HG02623 (cell line): ENCODE measurements around the gene FARP1.

Experiments used
- ATAC-seq: cut with Tn5 transposase; IDR thresholded peaks from one replicate; pipeline ENCODE4 v1.9.1; 2021; ENCODE audit warnings: moderate library complexity; ENCODE audit not compliant: unreplicated experiment

FARP1 gene

DNA sequence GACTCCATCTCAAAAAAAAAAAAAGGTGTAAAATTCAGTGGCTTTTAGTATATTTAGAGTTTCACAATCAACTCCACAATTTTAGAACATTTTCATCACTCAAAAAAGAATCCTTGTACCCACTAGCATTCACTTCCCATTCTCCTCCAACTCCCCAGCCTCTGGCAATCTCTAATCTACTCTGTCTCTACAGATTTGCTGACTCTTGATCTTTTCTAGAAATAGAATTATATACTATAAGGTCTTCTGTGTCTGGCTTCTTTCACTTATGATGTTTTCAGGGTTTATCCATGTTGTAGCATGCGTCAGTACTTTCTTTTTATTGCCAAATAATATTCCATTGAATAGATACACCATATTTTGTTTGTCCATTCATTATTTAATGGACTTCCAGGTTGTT is 8.0 kb upstream of the FARP1 start:
- no peak for ATAC-seq

DNA sequence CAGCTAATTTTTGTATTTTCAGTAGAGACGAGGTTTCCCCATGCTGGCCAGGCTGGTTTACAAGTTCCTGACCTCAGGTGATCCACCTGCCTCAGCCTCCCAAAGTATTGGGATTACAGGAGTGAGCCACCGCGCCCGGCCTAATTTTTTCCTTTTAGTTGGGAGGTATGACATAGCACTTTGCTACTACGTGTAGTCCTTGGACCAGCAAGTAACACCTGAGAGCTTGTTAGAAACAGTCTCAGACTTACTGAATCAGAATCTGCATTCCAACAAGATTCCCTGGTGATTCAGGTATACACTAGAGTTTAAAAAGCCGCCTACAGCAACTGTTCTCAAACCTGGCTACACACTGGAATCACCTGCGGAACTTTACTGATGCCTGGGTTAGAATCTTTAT is 1.8 kb upstream of the FARP1 start:
- ATAC-seq, result no peak

DNA sequence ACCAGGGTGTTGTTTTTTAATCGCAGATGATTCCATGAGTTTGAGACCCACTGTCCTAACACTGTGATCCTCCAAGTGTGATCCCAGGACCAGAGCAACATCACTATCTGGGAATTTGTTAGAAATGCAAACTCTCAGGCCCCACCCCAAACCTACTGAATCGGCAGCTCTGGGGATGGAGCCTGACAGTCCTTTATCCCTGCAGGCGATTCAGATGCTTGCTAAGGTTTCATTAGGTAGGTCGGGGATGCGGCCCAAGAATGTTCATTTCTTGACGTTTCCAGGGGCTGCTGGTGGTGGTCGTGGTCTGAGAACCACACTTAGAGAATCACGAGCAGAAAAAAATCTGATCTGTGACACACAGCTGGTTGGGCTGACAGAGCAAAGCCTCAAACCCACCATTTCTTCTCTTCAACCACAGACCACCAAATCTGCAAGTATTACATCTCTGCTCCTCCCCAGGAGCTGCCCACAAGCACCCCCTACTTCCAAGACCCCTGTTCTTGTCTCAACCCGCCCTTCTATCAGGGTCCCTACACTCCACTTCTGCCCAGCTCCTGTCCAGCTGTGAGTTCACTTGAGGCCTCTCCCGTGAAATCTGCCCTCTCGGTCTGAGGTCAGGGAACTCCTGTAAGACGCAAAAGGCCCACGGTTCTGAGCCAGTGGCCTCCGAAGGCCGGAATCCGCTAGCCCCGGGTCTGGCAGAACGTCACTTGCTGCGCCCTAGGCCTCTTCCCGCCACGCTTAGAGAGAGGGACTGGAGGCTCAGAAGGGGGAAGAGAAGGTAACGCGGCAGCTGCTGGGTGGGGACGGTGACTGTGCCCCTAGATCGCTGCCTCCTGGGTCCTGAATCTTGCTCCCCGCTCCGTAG is 1.1 kb upstream of the FARP1 start:
- no peak for ATAC-seq

DNA sequence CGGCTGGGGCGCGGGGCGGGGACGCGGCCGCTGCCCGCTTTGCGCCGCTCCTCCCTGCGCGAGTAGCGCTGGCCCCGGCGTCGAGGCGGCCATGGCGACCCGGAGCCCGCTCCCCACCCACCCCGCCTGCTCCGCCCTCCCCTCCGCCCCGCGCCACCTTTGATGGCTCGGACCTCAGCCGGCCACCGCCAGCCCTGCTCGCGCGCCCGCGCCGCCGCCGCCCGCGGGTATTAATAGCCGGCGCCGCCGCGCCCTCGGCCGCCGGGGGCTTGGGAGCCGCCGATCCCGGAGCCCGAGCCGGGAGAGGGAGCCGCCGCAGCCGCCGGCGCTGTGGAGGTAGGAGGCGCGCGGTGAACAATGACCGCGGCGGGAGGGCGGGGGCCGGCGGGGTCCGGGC is 261 bp downstream of the FARP1 start:
- ATAC-seq, result no peak

DNA sequence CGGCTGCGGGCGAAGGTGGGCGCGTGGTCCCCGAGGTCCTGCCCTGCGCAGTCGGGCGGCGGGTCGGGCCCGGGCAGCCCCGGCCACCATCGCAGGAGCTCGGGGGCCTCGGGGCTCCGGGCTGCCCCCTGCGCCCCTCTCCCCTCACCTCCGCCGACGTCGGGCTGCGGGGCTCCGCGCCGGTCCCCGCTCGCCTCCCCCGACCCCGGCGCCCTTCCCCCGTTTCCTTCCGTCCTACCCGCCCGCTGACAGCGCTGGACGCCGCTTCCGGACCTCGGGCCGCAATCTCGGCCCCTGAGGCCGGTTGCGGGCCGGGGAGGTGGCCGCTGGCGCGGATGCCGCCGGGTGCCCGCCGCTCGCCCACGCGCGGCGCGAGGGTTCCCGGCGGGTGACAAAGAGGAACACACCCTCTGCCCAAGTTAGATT is 720 bp downstream of the FARP1 start:
- no peak for ATAC-seq

DNA sequence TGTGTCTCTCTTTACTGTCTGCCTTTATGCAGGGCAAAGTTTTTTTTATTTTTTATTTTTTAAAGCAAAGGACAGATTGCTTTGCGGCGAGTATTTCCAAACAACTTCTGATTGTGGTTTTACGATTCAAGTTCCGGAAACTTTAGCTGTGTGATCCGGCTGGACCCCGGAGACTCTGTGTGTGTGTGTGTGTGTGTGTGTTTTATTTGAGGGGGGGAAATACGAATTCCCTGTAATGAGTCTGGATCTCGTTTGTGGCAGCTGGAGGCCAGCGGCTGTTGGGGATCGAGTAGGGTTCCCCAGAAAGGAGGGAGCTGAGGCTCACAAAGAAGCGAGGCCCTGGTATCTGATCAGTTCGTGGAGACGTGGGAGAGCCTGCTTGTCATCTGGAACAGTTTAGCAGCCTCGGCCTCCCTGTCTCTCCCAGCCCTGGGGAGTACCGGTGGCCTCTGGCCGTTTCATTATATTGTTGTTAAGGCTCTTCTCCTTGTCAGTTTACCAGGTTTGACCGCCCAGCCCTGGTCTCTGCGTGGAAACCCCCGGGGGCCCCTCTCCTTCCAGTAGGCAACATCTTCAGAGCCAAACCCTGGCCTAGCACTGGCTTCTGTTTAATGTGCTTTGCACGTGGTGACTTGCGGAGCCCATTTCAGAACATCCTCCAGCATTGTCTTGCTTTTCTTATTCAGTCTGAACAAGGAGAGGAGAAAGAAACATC is 1.3 kb downstream of the FARP1 start:
- no peak for ATAC-seq

DNA sequence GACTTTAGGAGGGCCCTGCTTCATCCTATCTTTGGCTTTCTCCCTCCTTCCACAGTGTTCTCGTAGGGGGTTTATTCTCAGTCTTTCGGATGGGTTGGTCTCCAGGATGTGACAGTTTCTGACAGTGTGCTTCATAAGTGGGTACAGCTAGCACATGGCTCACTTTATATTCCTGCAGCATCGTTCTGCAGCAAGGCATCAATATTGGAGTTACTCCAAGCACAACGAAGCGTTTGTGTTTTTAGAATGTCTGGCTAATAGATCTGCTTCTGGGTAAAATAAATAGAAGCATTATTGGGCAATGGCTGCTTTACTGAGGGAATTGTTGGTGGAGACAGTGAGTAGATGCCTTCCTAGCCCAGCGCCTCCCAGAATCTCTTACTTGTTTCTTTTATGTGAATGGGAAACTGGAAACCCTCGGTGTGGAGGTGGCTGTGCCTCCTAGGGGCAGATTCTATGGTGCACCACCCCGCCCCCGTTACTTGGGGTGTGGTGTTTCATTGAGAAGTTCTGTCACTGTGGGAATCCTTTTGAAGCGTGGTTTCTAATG is 2.0 kb downstream of the FARP1 start:
- no peak for ATAC-seq

DNA sequence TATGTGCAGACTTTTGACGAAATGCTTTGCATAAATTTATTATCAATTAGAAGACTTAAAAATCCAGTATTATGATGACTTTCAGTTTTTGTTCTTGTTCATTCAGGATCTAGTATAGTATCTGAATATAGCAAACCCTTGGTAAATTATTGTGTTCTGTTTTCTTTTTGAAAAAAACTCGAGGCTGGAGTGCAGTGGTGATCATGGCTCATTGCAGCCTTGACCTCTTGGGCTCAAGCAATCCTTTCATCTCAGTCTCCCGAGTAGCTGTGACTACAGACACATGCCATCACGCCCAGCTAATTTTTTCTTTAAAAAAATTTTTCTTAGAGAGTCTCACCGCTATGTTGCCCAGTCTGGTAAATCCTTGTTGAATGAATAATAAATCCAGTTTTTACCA is 4.6 kb downstream of the FARP1 start:
- ATAC-seq, result no peak

DNA sequence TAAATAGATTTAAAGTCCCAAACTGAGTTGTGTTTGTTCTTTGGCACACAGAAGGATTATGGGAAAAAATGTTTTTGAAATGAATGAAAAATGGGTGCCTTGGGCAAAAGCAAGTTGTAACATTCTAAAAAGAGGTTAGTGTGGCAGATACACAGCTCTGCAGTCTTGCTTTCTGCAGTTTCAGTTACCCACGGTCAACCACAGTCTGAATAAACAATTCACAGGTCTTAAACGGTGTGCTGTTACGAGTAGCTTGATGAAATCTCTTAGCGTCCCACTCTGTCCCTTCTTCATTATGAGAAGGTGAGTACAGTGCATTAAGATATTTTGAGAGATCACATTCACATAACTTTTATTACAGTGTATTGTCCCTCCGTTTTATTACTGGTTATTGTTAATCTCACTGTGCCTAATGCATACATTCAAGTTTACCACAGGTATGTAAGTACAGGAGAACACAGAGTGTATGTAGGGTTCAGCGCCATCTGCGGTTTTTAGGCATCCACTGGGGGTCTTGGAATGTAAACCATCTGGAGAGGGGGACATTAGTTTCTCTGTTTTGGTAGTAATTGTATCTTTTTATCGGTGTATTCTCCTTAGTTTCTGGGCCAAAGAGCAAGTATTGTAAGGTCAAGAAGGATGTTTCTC is 8.1 kb downstream of the FARP1 start:
- no peak for ATAC-seq

DNA sequence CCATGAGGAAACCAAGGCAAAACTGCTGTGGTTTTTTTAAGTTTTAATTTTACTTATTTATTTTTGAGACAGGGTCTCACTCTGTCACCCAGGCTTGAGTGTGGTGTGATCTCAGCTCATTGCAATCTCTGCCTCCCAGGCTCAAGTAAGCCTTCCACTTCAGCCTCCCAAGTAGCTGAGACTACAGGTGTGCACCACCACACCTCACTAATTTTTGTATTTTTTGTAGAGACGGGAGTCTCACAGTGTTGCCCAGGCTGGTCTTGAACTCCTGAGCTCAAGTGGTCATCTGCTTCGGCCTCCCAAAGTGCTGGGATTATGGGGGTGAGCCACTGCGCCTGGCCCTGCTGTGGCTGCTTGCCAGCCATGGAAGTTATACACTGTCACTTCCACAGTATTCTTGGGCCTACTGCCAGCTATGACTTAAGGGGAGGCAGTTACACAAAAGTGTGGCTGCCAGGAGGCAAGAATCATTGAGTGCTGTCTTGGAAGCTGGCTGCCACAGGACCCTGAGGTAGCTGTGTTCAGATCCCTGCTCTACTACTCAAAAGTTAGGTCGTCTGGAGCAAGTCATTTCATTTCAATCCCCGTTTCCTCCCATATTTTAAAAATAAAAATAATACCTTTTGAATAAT is 12.7 kb downstream of the FARP1 start:
- no peak for ATAC-seq

DNA sequence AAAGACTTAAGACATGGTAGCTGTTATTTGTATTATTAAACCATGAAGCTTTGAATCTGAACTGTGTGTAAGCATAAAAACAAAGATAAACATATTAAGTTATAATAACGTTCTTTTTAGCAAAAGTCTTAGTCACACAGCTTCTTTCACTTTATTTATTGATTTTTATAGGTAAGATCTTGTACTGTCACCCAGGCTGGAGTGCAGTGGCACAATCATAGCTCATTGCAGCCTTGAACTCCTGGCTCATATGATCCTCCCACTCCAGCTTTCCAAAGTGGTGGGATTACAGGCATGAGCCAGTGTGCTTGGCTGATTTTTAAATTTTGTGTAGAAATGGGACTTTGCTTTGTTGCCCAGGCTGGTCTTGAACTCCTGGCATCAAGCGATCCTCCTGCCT is 13.4 kb downstream of the FARP1 start:
- no peak for ATAC-seq

DNA sequence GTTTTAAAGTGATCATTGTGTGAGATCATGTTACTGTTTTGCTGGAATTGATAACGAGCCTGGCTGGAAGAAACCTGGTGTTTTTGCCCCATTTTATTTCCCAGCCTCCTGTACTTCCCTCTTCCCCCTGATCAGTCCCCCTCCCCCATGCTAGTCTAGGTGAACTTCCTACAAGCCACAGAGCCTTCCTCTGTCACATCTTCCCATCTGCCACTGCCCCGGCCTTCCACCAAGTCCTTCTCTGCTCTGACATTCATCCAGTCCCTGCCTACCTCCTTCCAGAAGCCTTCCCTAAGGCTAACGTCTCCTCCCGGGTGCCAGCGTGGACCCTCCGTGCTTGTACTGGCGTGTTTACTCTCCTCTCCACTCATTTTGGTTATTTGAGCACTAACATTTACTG is 14.3 kb downstream of the FARP1 start:
- ATAC-seq, result no peak

DNA sequence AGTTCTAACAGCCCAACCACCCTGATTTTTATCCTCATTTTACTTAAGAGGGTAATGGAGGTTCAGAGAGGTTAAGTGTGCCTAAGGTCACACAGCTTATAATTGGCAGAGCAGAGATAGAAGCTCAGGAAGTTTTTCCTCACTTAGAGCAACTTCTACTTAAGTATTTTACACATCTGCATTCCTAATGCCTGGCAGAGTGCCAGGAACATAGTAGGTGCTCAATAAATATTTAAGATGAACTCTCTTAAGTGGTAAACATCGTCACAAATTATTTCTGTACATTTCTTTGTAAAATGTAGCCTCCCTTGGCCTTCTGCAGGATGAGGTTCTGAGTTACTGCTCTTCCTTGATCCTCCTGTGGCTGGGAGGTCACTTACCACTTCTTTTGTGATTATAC is 14.7 kb downstream of the FARP1 start:
- ATAC-seq, result no peak

DNA sequence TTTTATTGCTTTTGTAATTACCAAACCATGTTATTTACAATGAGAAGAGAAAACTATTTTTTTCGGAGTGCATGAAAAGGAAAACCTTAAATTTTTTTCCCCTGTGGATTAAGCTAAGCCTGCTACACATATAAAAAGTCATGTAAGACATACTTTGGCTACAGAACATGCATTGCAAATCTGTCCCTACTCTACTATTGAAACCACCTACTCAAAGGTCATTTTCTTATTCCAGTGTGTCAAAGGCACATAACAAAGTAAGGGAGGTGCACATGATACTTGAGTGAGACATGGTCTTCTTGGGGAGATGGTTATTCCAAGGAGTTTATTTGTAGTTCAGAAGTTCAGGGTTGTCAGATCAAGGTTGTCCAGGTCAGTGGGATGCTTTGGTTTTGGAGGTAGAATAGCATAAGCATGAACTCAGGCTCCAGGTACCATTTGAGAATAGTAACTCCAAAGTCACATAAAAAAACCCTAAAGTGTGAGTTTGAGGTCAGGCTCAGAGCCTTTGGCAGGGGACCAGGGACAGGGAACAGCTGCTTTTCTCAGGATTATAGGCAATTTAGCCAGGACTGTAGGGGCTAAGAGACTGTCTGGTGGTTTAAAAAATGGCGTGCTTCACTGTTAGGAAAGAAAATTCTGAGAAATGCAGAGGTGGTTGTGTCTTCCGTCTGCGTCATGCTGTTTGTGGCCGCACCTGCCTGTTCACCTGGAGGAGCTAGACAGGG is 15.4 kb downstream of the FARP1 start:
- ATAC-seq, result no peak

DNA sequence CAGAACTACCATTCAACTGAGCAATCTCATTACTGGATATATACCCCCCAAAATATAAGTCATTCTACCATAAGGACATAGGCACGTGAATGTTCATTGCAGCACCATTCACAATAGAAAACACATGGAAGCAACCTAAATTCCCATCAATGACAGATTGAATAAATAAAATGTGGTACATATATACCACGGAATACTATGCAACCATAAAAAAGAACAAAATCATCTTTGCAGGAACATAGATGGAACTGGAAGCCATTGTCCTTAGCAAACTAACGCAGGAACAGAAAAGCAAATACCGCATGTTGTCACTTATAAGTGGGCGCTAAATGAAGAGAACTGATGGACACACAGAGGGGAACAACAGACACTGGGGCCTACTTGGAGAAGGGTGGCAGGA is 20.0 kb downstream of the FARP1 start:
- ATAC-seq, result no peak

DNA sequence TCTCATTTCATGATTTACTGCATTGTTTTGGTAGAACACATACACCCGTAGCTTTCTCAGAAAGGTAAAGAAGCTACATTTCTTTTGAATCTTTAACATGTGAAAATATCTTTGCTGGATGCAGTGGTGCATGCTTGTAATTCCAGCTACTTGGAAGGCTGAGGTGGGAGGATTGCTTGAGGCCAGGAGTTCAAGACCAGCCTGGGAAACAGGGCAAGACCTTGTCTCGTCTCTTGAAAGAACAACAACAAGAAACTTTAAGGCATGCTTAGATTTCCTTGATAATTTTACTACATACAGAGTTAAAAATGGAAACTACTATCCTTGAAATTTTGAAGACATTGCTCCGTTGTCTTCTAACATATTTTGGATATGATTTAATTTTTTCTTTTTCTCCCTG is 26.4 kb downstream of the FARP1 start:
- no peak for ATAC-seq

DNA sequence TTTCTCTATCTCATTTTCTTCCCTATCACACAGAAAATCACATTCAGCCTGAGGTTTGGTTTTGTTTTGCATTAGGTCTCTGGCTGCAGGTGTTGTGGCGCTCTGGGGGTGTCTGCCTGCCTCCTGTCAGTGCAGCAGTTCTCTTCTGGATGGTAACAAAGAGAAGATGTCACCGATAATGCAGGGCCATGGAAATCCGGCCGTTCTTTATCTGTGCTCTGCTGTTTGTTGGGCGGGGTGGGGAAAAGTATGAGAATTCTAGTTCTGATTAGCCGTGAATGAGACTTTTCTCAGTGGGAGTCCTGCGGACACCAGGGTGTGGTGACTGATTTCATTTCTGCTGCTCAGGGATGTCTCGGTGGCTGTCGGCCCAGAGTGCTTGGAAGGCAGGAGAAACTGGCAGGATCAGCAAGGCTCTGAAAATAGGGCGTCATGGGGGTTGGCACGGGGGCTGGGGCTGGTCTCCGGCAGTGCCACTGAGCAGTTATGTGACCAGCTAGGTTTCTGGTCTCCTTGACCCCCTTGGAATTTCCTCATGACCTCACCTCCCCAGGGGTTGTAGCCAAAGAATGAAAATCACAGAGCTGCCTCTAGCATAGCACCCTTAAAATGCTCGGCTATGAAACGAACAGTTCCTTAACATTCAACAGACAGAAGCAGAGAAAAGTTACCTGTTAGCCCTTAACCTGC is 29.2 kb downstream of the FARP1 start:
- no peak for ATAC-seq

DNA sequence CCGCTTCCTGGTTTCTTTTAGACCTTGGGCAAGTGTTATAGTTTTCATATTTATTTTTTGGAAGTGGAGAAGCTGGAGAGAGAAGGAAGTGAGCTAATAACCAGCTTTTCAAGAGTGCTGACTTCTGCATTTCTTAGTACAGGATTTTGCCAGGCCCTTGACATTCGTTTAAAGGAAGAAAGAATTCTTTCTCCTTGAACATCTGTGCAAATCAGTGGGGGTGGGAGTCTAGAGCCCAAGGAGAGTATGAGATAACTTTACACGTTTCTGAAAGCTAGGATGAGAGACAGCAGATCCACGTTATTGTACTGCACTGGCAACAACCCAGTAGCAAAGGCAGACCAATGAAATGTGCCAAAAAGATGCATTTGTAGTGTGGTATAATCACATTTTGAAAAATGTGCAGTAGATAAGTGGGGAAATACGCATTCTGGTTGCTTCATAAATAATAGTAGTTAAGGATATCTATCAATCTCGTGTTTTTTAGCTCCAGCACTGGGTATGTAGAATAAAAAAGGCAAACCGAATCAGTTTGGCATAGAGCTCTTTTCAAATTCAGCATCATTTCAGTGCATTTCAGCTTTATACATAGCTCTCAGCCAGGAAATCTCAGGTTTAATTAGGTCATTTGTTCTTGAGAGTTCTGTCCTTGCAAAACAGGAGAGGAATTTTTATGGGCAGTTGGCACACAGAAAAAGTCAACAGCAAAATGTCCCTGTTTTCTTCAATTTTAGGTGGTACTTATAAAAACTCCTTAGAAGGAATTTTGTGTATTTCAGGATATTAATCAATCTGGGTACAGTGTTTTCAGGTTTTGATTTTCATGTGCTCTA is 29.9 kb downstream of the FARP1 start:
- no peak for ATAC-seq
